Placental pericyte (primary cell): Measurements from ENCODE around the gene PYCARD. TPM values are rescaled to one million over a fixed set of nuclear protein-coding genes. Genes with fewer than 3 reads are reported as not detected.

ENCODE experiments used
- small RNA-seq: library from RNA; depleted of rRNA; stranded (forward); fragments of <200 nt; gene quantifications from one replicate; pipeline ENCODE3, GENCODE V24; 2012; ENCODE audit warnings: low replicate concordance
- total RNA-seq: library from RNA; depleted of rRNA; stranded (reverse); fragments of >200 nt; gene quantifications from 2 replicates; pipeline ENCODE4 v1.2.3, GENCODE V29; 2012

Gene PYCARD
- total RNA-seq: 50.4 and 56.2 TPM in 2 replicates

GRCh38 chr16:31202414-31203375 lies at the start of gene PYCARD:
Gene PYCARD, minus strand, starts transcription at chr16:31202760. Its CDS starts 70 bp downstream, at chr16:31202690.

GRCh38 chr16:31216422-31217135 lies 14.0 kb upstream of the PYCARD start, which contains the start of gene PYDC1:
Gene PYDC1, minus strand, starts transcription at chr16:31217135. Its CDS starts 107 bp downstream, at chr16:31217028.

GRCh38 chr16:31213877-31214707 lies 11.5 kb upstream of the PYCARD start, which contains the start of gene TRIM72:
Gene TRIM72, plus strand, starts transcription at chr16:31214119. Its CDS starts 620 bp downstream, at chr16:31214739.

GRCh38 chr16:31179747-31180459 lies 22.7 kb downstream of the PYCARD start, which contains the start of gene FUS:
Gene FUS, plus strand, starts transcription at chr16:31180139. Its CDS starts 76 bp downstream, at chr16:31180215.

Small RNAs within 50 kb of the gene (small RNA-seq; reads per million reads assigned to genes)
- gene AC009088.4: not detected
- gene NDUFA3P6: not detected

Other genes with a start within 250 kb of the PYCARD start
- 5.0 and 5.2 TPM in 2 replicates for gene SETD1A, start 245.0 kb downstream of the PYCARD start, total RNA-seq
- 7.0 and 37.9 TPM in 2 replicates for gene HSD3B7, start 217.6 kb downstream of the PYCARD start, total RNA-seq
- gene STX1B, start 192.1 kb downstream of the PYCARD start, total RNA-seq: 1.1 and 3.0 TPM in 2 replicates
- 24.8 and 42.5 TPM in 2 replicates for gene STX4, start 169.2 kb downstream of the PYCARD start, total RNA-seq
- gene ZNF668, start 128.5 kb downstream of the PYCARD start, total RNA-seq: 21.7 and 31.2 TPM in 2 replicates
- gene ZNF646, start 128.3 kb downstream of the PYCARD start, total RNA-seq: 17.5 and 18.2 TPM in 2 replicates
- 0.88 and 2.0 TPM in 2 replicates for gene PRSS53, start 113.8 kb downstream of the PYCARD start, total RNA-seq
- 69.2 and 82.9 TPM in 2 replicates for gene VKORC1, start 108.0 kb downstream of the PYCARD start, total RNA-seq
- 51.0 and 56.0 TPM in 2 replicates for gene BCKDK, start 94.4 kb downstream of the PYCARD start, total RNA-seq
- gene KAT8, start 85.1 kb downstream of the PYCARD start, total RNA-seq: 35.0 and 35.4 TPM in 2 replicates
- not detected in 2 replicates for gene PRSS8, start 67.0 kb downstream of the PYCARD start, total RNA-seq
- not detected in 2 replicates for gene PRSS36, start 52.7 kb downstream of the PYCARD start, total RNA-seq
- 45.3 and 78.0 TPM in 2 replicates for gene FUS, start 22.6 kb downstream of the PYCARD start, total RNA-seq
- gene TRIM72, start 11.4 kb upstream of the PYCARD start, total RNA-seq: not detected in 2 replicates
- not detected in 2 replicates for gene PYDC1, start 14.4 kb upstream of the PYCARD start, total RNA-seq
- gene ITGAM, start 57.2 kb upstream of the PYCARD start, total RNA-seq: 0.43 TPM in 1 of 2 replicates, not detected in the other
- under 0.01 TPM in 1 of 2 replicates, not detected in the other for gene ITGAX, start 152.4 kb upstream of the PYCARD start, total RNA-seq
- not detected in 2 replicates for gene ITGAD, start 190.6 kb upstream of the PYCARD start, total RNA-seq
- gene COX6A2, start 225.6 kb upstream of the PYCARD start, total RNA-seq: not detected in 2 replicates
- gene ZNF843, start 240.0 kb upstream of the PYCARD start, total RNA-seq: 0.29 and 0.66 TPM in 2 replicates